GM19452 (cell line): Measurements from ENCODE around the gene PLA1A.
A peak's percentile ranks its signal among the peaks of the same experiment; 100 is the strongest.

Experiments
- ATAC-seq: cut with Tn5 transposase; IDR thresholded peaks from one replicate; pipeline ENCODE4 v1.9.1; 2021; ENCODE audit not compliant: unreplicated experiment

PLA1A gene

GRCh38 chr3:119608405-119609000, 10.8 kb downstream of the PLA1A start:
- no peak for ATAC-seq

- no peak for ATAC-seq
These were observed 11.6 kb downstream of the PLA1A start for GRCh38 chr3:119609301-119609700.

GRCh38 chr3:119611664-119612063, 14.0 kb downstream of the PLA1A start:
- ATAC-seq = no peak

GRCh38 chr3:119613201-119613600, 15.5 kb downstream of the PLA1A start:
- no peak for ATAC-seq

- ATAC-seq = no peak
These were observed 16.2 kb downstream of the PLA1A start for GRCh38 chr3:119613872-119614271.

- no peak for ATAC-seq
These were observed 18.4 kb downstream of the PLA1A start for GRCh38 chr3:119616056-119616455.

- ATAC-seq = no peak
These were observed 21.4 kb downstream of the PLA1A start for GRCh38 chr3:119619094-119619493.

GRCh38 chr3:119620899-119621298, 23.2 kb downstream of the PLA1A start:
- ATAC-seq = no peak

- no peak for ATAC-seq
These were observed 26.5 kb downstream of the PLA1A start for GRCh38 chr3:119624002-119624720.

- ATAC-seq = no peak
These were observed 27.9 kb downstream of the PLA1A start for GRCh38 chr3:119625451-119626153.

GRCh38 chr3:119626196-119626595, 28.5 kb downstream of the PLA1A start:
- no peak for ATAC-seq

- no peak for ATAC-seq
These were observed 29.8 kb downstream of the PLA1A start for GRCh38 chr3:119627461-119627860.

- peak; percentile 59 for ATAC-seq
These were observed 30.7 kb downstream of the PLA1A start for GRCh38 chr3:119628390-119628789.

- ATAC-seq = peak; percentile 41
These were observed 31.2 kb downstream of the PLA1A start for GRCh38 chr3:119628816-119629445.

GRCh38 chr3:119630128-119630879, 32.6 kb downstream of the PLA1A start:
- no peak for ATAC-seq

- no peak for ATAC-seq
These were observed 33.2 kb downstream of the PLA1A start for GRCh38 chr3:119630880-119631329.

- no peak for ATAC-seq
These were observed 33.8 kb downstream of the PLA1A start for GRCh38 chr3:119631516-119631915.

GRCh38 chr3:119632216-119632615, 34.5 kb downstream of the PLA1A start:
- ATAC-seq = no peak

- ATAC-seq = no peak
These were observed 35.1 kb downstream of the PLA1A start for GRCh38 chr3:119632829-119633228.

- ATAC-seq = no peak
These were observed 38.0 kb downstream of the PLA1A start for GRCh38 chr3:119635719-119636118.

- ATAC-seq = no peak
These were observed 38.6 kb downstream of the PLA1A start for GRCh38 chr3:119636249-119636648.
